Ascending aorta (tissue), 2 donors: ENCODE results near the gene BRI3BP. TPM values are rescaled to one million over a fixed set of nuclear protein-coding genes. Genes with fewer than 3 reads are reported as not detected.

Experiments
- DNase-seq, 2 donors: peaks; one replicate each; pipeline ENCODE4 v3.0.0-alpha.2; 2019; ENCODE audit warnings: low spot score in 2 of 2
- H3K27ac ChIP-seq, 2 donors: fragments of 200-600 bp; sonication (generic); one replicate each; pipeline ENCODE4 v1.5.1; 2016 to 2017; ENCODE audit warnings: mild to moderate bottlenecking in 1 of 2
- H3K27me3 ChIP-seq: fragments of 200-600 bp; sonication (generic); one replicate; pipeline ENCODE4 v1.5.1; 2017
- H3K36me3 ChIP-seq, 2 donors: fragments of 200-600 bp; sonication (generic); one replicate each; pipeline ENCODE4 v1.5.1; 2016
- H3K4me1 ChIP-seq, 2 donors: fragments of 200-600 bp; sonication (generic); one replicate each; pipeline ENCODE4 v1.5.1; 2016 to 2017; ENCODE audit warnings: mild to moderate bottlenecking in 1 of 2
- H3K4me3 ChIP-seq, 2 donors: fragments of 200-600 bp; sonication (generic); one replicate each; pipeline ENCODE4 v1.5.1; 2016 to 2017; ENCODE audit warnings: mild to moderate bottlenecking in 1 of 2
- H3K9me3 ChIP-seq, 2 donors: fragments of 200-600 bp; sonication (generic); one replicate each; pipeline ENCODE4 v1.5.1; 2016
- CTCF ChIP-seq, 3 experiments: fragments of 200-600 bp in 2 of 3; fragments of 450-650 bp in 1 of 3; sonication (generic) in 2 of 3; IDR thresholded peaks; one replicate each; pipeline ENCODE4 v1.5.1; 2016 to 2019; ENCODE audit warnings: antibody characterized with exemption in 3 of 3, mild to moderate bottlenecking in 1 of 3, moderate library complexity in 1 of 3
- intact Hi-C: fragments of 100-400 bp; cut with DNase I; formaldehyde crosslinking; loops from one replicate; pipeline ENCODE4 v1.15.1; 2023
- total RNA-seq: library from RNA; depleted of rRNA; stranded (reverse); fragments of >200 nt; gene quantifications from one replicate; pipeline ENCODE4 v1.1.0, GENCODE V29; 2016

BRI3BP gene
- total RNA-seq, 1 donor from 2014 or later = 2.1 TPM

- Histone ChIP-seq H3K27me3 (no peaks in the 10 kb centered on the region), H3K27ac (no peak overlapping the region), H3K36me3 (peaks cover 39 to 76% of the 10 kb centered on the region in 2 donors), H3K4me3 (no peak overlapping the region), H3K9me3 (no peaks in the 10 kb centered on the region), H3K4me1 (no peaks in the 10 kb centered on the region)
- DNase-seq = no peak
- intact Hi-C loops = no loop called here
- TF ChIP-seq CTCF (IDR thresholded peaks at IDR 0.05) = no peak
Measured at GRCh38 chr12:124949779-124950728, 43.4 kb upstream of the BRI3BP start.

GRCh38 chr12:124952295-124952694 is 41.1 kb upstream of the BRI3BP start:
- TF ChIP-seq CTCF (IDR thresholded peaks at IDR 0.05) = no peak
- intact Hi-C loops = no loop called here

GRCh38 chr12:124952801-124953200 is 40.6 kb upstream of the BRI3BP start:
- Histone ChIP-seq H3K27me3 (no peaks in the 10 kb centered on the region), H3K4me3 (no peak overlapping the region), H3K4me1 (no peaks in the 10 kb centered on the region), H3K36me3 (peaks cover 41 to 90% of the 10 kb centered on the region in 2 donors), H3K9me3 (no peaks in the 10 kb centered on the region), H3K27ac (no peak overlapping the region)
- no peak for TF ChIP-seq CTCF (IDR thresholded peaks at IDR 0.05)
- intact Hi-C loops = no loop called here
- no peak for DNase-seq

More at GRCh38 chr12:124952295-124952694, 41.1 kb upstream of the BRI3BP start:
- H3K27ac ChIP-seq = no peak overlapping the region
- no peak overlapping the region for H3K4me3 ChIP-seq
- no peak for DNase-seq
- peaks cover 43 to 90% of the 10 kb centered on the region in 2 donors for H3K36me3 ChIP-seq
- H3K9me3 ChIP-seq = no peaks in the 10 kb centered on the region
- no peaks in the 10 kb centered on the region for H3K27me3 ChIP-seq
- H3K4me1 ChIP-seq = no peaks in the 10 kb centered on the region

- Histone ChIP-seq H3K36me3 (peaks cover 46 to 88% of the 10 kb centered on the region in 2 donors), H3K9me3 (no peaks in the 10 kb centered on the region), H3K4me3 (no peak overlapping the region), H3K4me1 (no peaks in the 10 kb centered on the region), H3K27ac (no peak overlapping the region), H3K27me3 (no peaks in the 10 kb centered on the region)
- no peak for DNase-seq
- intact Hi-C loops = no loop called here
- TF ChIP-seq CTCF (IDR thresholded peaks at IDR 0.05) = no peak
Measured at GRCh38 chr12:124953689-124954405, 39.6 kb upstream of the BRI3BP start.

- TF ChIP-seq CTCF (IDR thresholded peaks at IDR 0.05) = no peak
- Histone ChIP-seq H3K9me3 (no peaks in the 10 kb centered on the region), H3K4me1 (no peaks in the 10 kb centered on the region), H3K4me3 (no peak overlapping the region), H3K27ac (no peak overlapping the region), H3K36me3 (peaks cover 45 to 83% of the 10 kb centered on the region in 2 donors), H3K27me3 (no peaks in the 10 kb centered on the region)
- no peak for DNase-seq
- intact Hi-C loops = no loop called here
Measured at GRCh38 chr12:124954771-124955170, 38.7 kb upstream of the BRI3BP start.
